MM.1S (cell line): ENCODE results near the gene TSHZ2.

Experiments
- DNase-seq: peaks from one replicate; pipeline ENCODE4 v3.0.0-alpha.2; 2015
- H2AFZ ChIP-seq: fragments of 300-600 bp; sonication (generic); 2 replicates; pipeline ENCODE4 v1.6.0; 2016; ENCODE audit warnings: antibody characterized with exemption, low read length
- H3F3A ChIP-seq: fragments of 300-600 bp; sonication (generic); 2 replicates; pipeline ENCODE4 v1.6.1; 2016; ENCODE audit warnings: mild to moderate bottlenecking, antibody characterized with exemption, low read length, moderate library complexity, mixed read lengths; ENCODE audit not compliant: insufficient read depth
- H3K27ac ChIP-seq: fragments of 300-600 bp; sonication (generic); 2 replicates; pipeline ENCODE4 v1.5.1; 2016; ENCODE audit warnings: mild to moderate bottlenecking, low read length
- H3K27me3 ChIP-seq: fragments of 300-600 bp; sonication (generic); replicated peaks from 2 replicates; pipeline ENCODE4 v1.6.0; 2016; ENCODE audit warnings: low read length; ENCODE audit not compliant: insufficient read depth
- H3K36me3 ChIP-seq: fragments of 300-600 bp; sonication (generic); replicated peaks from 2 replicates; pipeline ENCODE4 v1.6.1; 2016; ENCODE audit warnings: mild to moderate bottlenecking, low read length, mixed read lengths; ENCODE audit not compliant: insufficient read depth
- H3K4me1 ChIP-seq: fragments of 300-600 bp; sonication (generic); 2 replicates; pipeline ENCODE4 v1.6.1; 2016; ENCODE audit warnings: low read length, mixed read lengths
- H3K4me2 ChIP-seq: fragments of 300-600 bp; sonication (generic); 2 replicates; pipeline ENCODE4 v1.6.0; 2016; ENCODE audit warnings: low read depth, low read length
- H3K4me3 ChIP-seq: fragments of 300-600 bp; sonication (generic); 2 replicates; pipeline ENCODE4 v1.5.1; 2016; ENCODE audit warnings: low read length, mixed read lengths
- H3K79me2 ChIP-seq: fragments of 300-600 bp; sonication (generic); 2 replicates; pipeline ENCODE4 v1.6.1; 2016; ENCODE audit warnings: mixed run types, low read length, mixed read lengths
- H3K9ac ChIP-seq: fragments of 300-600 bp; sonication (generic); 2 replicates; pipeline ENCODE4 v1.6.1; 2016; ENCODE audit warnings: low read length, mixed read lengths
- H3K9me2 ChIP-seq: fragments of 300-600 bp; sonication (generic); replicated peaks from 2 replicates; pipeline ENCODE4 v1.6.1; 2016; ENCODE audit warnings: mild to moderate bottlenecking, low read length, mixed read lengths; ENCODE audit not compliant: insufficient read depth
- H3K9me3 ChIP-seq: fragments of 300-600 bp; sonication (generic); replicated peaks from 2 replicates; pipeline ENCODE4 v1.6.1; 2016; ENCODE audit warnings: mild to moderate bottlenecking, low read length, mixed read lengths; ENCODE audit not compliant: insufficient read depth
- H4K20me1 ChIP-seq: fragments of 300-600 bp; sonication (generic); 2 replicates; pipeline ENCODE4 v1.6.1; 2016; ENCODE audit warnings: mild to moderate bottlenecking, low read length, moderate library complexity, mixed read lengths; ENCODE audit not compliant: insufficient read depth
- EZH2 ChIP-seq: fragments of 300-600 bp; sonication (generic); optimal IDR thresholded peaks from 2 replicates; pipeline ENCODE3; 2017; ENCODE audit warnings: low read depth, mild to moderate bottlenecking, antibody characterized with exemption, low read length, mixed read lengths
- EZH2phosphoT487 ChIP-seq: fragments of 300-600 bp; sonication (generic); IDR thresholded peaks from 2 replicates; pipeline ENCODE4 v1.6.1; 2018; ENCODE audit warnings: antibody characterized with exemption, low read length
- TF ChIP-seq, protein P1 (sequence below): fragments of 300-600 bp; sonication (generic); IDR thresholded peaks from 2 replicates; pipeline ENCODE4 v1.5.1; 2016; ENCODE audit warnings: antibody characterized with exemption, low read length, mixed read lengths

Gene TSHZ2

DNA sequence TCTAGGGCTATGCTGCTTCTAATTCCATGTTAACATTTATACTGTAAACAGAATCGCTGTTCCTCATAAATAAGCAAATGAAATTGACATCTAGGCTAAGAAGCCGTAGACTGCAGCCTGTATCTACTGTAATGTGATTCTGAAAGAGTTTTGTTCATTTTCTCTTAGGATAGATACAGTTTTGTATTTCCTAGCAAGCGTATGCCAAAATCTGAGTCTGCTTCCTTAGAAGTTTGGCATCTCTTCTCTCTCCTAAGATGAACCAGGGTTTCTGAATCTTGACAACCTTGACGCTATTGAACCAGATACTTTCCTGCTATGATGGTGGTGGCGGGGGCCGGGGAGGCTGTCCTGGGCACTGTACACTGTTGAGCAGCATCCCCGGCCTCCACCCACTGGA is 198.0 kb downstream of the TSHZ2 start:
- H3K4me2 ChIP-seq: no peak overlapping the region
- no peak overlapping the region for H3K9ac ChIP-seq
- H3K4me1 ChIP-seq: no peaks in the 10 kb centered on the region
- no peaks in the 10 kb centered on the region for H3K79me2 ChIP-seq
- H2AFZ ChIP-seq: no peak overlapping the region
- H3F3A ChIP-seq: no peaks in the 10 kb centered on the region
- TF ChIP-seq EZH2: no peak
- no peak for TF ChIP-seq EZH2phosphoT487
- TF ChIP-seq, protein P1, sequence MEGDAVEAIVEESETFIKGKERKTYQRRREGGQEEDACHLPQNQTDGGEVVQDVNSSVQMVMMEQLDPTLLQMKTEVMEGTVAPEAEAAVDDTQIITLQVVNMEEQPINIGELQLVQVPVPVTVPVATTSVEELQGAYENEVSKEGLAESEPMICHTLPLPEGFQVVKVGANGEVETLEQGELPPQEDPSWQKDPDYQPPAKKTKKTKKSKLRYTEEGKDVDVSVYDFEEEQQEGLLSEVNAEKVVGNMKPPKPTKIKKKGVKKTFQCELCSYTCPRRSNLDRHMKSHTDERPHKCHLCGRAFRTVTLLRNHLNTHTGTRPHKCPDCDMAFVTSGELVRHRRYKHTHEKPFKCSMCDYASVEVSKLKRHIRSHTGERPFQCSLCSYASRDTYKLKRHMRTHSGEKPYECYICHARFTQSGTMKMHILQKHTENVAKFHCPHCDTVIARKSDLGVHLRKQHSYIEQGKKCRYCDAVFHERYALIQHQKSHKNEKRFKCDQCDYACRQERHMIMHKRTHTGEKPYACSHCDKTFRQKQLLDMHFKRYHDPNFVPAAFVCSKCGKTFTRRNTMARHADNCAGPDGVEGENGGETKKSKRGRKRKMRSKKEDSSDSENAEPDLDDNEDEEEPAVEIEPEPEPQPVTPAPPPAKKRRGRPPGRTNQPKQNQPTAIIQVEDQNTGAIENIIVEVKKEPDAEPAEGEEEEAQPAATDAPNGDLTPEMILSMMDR: no peak
- H3K4me3 ChIP-seq: no peak overlapping the region
- no peaks in the 10 kb centered on the region for H3K27me3 ChIP-seq
- no peak for DNase-seq
- no peak overlapping the region for H3K27ac ChIP-seq
- H3K9me2 ChIP-seq: no peaks in the 10 kb centered on the region
- H3K36me3 ChIP-seq: no peaks in the 10 kb centered on the region
- no peaks in the 10 kb centered on the region for H3K9me3 ChIP-seq
- no peaks in the 10 kb centered on the region for H4K20me1 ChIP-seq

DNA sequence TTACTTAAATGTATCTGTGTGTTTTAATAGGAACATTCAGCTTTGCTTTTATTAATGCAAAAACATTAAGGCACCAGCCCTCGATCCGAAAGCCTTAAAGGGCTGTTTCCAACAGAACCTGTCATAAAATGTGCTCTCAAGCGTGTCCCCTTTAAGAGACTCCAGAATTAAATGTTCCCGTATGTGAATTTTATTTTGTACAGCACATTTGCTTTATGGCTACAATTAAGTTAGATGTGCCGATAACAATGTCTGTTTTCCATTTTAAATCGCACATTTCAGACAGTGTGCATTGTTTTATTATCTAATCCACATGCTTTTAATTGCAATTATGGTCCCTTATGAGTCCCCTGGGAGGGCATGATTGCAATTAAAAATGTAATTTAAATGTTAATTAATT is 198.9 kb downstream of the TSHZ2 start:
- Histone ChIP-seq H3K4me3 (no peak overlapping the region), H3K4me2 (no peak overlapping the region), H3K9ac (no peak overlapping the region), H3K79me2 (no peaks in the 10 kb centered on the region), H3K9me2 (no peaks in the 10 kb centered on the region), H3K4me1 (no peaks in the 10 kb centered on the region), H3K27ac (no peak overlapping the region), H4K20me1 (no peaks in the 10 kb centered on the region), H3F3A (no peaks in the 10 kb centered on the region), H3K27me3 (no peaks in the 10 kb centered on the region), H2AFZ (no peak overlapping the region), H3K36me3 (no peaks in the 10 kb centered on the region), H3K9me3 (no peaks in the 10 kb centered on the region)
- no peak for DNase-seq
- TF ChIP-seq, protein P1: no peak
- TF ChIP-seq EZH2phosphoT487: no peak
- no peak for TF ChIP-seq EZH2

DNA sequence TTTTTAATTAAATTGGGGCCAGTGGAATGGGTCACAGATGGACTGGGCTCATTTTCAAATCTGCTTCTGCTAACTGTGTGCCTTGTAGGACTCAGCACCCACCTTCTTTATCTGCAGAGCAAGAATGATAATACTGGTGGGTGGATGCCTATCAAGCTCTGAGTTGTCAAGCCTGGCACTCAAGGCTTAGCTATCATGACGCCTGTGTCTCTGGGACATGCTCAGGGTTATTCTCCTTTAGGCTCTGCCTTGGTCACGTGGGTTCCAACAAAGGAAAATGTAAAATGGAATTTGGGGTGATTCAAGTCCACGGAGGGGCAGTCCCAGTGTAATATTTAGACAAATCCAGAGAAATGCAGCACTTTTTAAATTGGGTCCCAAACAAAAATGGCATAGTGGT is 202.3 kb downstream of the TSHZ2 start:
- H3K9ac ChIP-seq: no peak overlapping the region

More for the DNA sequence above, 202.3 kb downstream of the TSHZ2 start:
- Histone ChIP-seq H3K4me3 (no peak overlapping the region), H2AFZ (no peak overlapping the region), H3K79me2 (no peaks in the 10 kb centered on the region), H3K9me3 (no peaks in the 10 kb centered on the region), H3K36me3 (no peaks in the 10 kb centered on the region), H4K20me1 (no peaks in the 10 kb centered on the region), H3K27me3 (no peaks in the 10 kb centered on the region), H3K9me2 (no peaks in the 10 kb centered on the region), H3K4me1 (no peaks in the 10 kb centered on the region), H3K4me2 (no peak overlapping the region), H3K27ac (no peak overlapping the region), H3F3A (no peaks in the 10 kb centered on the region)
- DNase-seq: no peak
- TF ChIP-seq, protein P1: no peak
- no peak for TF ChIP-seq EZH2phosphoT487
- no peak for TF ChIP-seq EZH2
